ENCODE results near the gene MACF1.
"Not testable (repeated sequence)": the region's sequence is repeated elsewhere in the genome, so short reads cannot be mapped to it uniquely, and the experiment has no call there.

The MACF1 gene

GRCh38 chr1:39522661-39523567 is 318.4 kb downstream of the MACF1 start:
- no peak for DNase-seq

- DNase-seq: no peak
Observed at GRCh38 chr1:39524171-39524570, 319.7 kb downstream of the MACF1 start.

DNA sequence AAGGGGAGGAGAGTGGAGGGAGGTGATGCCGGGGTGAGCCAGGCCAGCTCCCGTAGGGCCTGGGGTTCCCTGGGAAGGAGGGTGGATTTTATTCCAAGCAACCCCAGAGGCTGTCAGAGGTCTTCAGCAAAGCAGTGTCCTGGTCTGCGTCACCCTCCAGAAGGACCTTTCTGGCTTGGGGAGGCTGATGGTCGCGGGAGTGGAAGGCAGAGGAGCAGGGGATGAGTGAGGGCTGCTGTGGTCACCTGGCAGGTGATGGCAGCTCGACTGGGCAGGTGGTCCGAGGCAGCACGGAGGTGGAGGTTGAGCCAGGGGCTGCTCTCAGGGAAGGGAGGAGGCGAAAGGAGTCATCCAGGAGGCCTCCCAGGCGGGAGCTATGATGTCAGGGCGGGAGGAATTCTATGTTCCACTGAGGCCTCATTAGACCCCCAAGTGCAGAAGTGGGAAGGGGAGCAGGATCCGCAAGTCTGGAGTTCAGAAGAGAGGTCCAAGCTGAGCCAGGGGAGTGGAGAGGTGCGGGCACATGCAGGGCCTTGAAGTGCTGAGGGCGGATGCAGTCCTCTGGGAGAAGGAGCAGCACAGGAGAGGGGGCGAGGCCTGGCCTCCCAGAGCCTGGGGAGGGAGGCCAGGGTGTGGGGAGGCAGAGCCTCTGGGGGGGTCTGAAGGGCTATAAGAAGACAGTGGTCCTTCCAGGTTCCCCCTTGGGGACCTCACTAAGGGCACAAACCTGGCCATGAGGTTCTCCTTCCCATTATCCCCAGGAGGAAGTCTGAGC is 320.3 kb downstream of the MACF1 start:
- DNase-seq: no peak

DNA sequence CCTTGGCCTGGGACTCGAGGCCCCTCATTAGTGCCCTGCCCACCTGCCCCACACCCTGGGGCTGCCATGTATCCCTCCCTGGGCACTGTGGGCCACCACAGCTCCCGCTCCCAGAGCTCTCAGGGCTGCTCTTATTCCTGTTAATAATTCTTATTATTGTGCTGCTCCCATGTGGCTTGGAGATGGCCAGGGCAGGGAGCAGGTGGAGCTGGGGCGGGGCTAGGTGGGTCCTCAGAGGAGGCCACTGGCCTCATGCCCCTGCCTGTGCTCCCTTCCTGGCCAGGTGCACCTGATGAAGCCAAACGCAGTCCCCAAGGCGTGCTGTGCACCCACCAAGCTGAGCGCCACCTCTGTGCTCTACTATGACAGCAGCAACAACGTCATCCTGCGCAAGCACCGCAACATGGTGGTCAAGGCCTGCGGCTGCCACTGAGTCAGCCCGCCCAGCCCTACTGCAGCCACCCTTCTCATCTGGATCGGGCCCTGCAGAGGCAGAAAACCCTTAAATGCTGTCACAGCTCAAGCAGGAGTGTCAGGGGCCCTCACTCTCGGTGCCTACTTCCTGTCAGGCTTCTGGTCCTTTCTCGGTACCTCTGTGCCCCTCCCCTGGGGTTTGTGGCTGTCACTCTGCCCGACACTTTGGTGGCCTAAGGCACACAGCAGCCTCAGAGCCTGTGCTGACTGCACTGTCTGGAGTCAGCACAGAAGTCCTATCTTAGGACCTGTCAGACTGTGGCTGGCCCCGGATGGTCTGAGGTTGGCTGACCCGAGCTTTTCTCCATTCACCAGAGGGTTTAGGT is 321.1 kb downstream of the MACF1 start:
- no peak for DNase-seq

- no peak for DNase-seq
Observed at GRCh38 chr1:39526466-39527189, 322.1 kb downstream of the MACF1 start.

DNA sequence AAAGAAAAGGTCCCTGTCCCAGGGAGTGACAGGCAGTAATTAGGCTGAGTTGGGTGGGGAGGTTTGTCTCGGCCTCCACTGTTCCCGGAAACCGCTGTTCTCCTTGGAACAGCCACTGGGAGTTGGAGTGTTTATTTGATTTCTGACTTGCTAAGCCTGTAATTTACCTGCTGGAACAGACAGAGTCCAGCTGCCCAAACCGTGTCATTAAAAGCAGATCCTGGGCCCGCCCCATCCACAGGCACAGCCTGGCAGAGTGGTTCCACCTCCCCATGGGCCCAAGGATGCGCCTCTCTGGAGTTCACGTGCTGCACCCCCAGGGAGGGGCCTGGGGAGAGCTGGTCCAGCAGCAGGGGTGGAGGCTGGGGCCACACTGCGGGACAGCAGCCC is 322.7 kb downstream of the MACF1 start:
- DNase-seq: not testable (repeated sequence)

GRCh38 chr1:39528082-39528481 is 323.6 kb downstream of the MACF1 start:
- DNase-seq: no peak

DNA sequence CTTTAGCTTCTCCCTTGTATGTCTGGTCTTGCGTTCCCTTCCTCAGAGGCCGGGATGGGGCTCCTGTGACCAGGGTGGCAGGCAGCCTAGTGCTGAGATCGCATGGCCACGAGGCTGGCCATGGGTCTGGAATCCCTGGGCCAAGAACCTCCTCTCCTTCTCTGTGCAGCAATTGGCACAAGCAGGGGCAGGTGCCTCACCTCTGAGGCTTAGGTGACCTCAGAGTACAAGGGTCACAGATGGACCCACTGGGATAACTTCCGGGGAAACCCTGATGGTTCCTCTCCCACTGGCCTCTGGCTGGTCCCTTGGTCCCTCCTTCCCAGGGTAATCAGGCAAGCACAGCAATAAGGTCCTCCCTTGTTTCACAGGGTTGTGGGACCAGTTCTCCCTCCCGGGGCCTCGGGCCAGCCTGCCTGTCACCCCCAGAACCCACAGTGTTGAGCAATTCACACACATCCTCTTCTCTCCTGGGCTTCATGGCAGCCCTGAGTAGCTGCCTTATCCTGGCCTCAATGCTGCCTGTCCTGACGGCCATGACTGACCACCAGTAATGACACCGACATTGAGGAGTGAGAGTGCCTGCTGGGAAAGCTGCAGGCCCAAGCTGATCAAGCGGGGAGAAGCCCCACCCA is 325.5 kb downstream of the MACF1 start:
- DNase-seq: no peak

- no peak for DNase-seq
Observed at GRCh38 chr1:39531526-39531925, 327.0 kb downstream of the MACF1 start.

DNA sequence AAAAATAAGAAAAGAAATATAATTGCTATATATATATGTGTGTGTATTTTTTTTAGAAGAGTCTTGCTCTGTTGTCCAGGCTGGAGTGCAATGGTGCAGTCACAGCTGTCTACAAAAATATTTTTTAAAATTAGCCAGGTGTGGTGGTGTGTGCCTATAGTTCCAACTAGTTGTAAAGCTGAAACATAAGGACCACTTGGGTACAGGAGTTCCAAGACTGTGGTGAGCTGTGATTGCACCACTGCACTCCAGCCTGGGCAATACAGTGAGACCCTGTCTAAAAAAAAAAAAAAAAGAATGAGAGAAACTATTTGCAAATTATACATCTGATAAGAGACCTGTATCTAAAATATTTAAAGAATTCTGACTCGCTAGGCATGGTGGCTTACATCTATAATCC is 328.9 kb downstream of the MACF1 start:
- no peak for DNase-seq

All from central memory CD4-positive, alpha-beta T cell (primary cell).